ENCODE data around the gene CSNK2A2.

CSNK2A2 gene

DNA sequence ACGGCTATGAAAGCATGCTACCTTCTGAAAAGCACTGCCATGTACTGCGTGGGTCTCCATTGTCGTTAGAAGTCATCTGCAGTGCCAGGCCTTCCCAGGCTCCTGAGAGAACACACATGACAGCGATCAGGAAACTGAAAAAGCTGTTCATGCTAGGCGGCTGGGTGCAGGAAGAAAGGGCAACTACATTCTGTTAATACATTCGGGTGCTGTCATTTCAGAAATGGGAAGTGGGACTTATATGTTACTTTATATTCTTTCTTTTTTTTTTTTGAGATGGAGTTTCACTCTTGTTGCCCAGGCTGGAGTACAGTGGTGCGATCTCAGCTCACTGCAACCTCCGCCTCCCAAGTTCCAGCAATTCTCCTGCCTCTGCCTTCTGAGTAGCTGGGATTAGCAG is 88.6 kb downstream of the CSNK2A2 start:
- no peak for DNase-seq
